HK-2 (cell line): ENCODE measurements around the gene KRT25.

ENCODE experiments used
- DNase-seq: peaks from one replicate; pipeline ENCODE4 v3.0.0-alpha.2; 2018; ENCODE audit not compliant: unreplicated experiment

Gene KRT25

GRCh38 chr17:40755231-40755630 lies at the start of gene KRT25:
Gene KRT25 (minus strand): TSS chr17:40755331. CDS start chr17:40755271, 60 bp downstream.
- no peak for DNase-seq

- peak; percentile 83 for DNase-seq
These were observed 48.5 kb upstream of the KRT25 start for GRCh38 chr17:40803617-40804082.

- DNase-seq = no peak
These were observed 46.0 kb upstream of the KRT25 start for GRCh38 chr17:40801157-40801556.

GRCh38 chr17:40800381-40800780 lies 45.2 kb upstream of the KRT25 start:
- no peak for DNase-seq

- DNase-seq = no peak
These were observed 44.7 kb upstream of the KRT25 start, which contains the start of gene KRT28 for GRCh38 chr17:40799859-40800258. Gene KRT28 (minus strand): TSS chr17:40799959. CDS start chr17:40799893, 66 bp downstream.

- DNase-seq = no peak
These were observed 41.7 kb upstream of the KRT25 start for GRCh38 chr17:40796846-40797245.

GRCh38 chr17:40795019-40795667 lies 40.0 kb upstream of the KRT25 start:
- no peak for DNase-seq

- no peak for DNase-seq
These were observed 39.3 kb upstream of the KRT25 start for GRCh38 chr17:40794466-40794865.

- no peak for DNase-seq
These were observed 38.7 kb upstream of the KRT25 start for GRCh38 chr17:40793832-40794231.

- no peak for DNase-seq
These were observed 36.8 kb upstream of the KRT25 start for GRCh38 chr17:40791787-40792436.

GRCh38 chr17:40791111-40791510 lies 36.0 kb upstream of the KRT25 start:
- DNase-seq = no peak

- DNase-seq = no peak
These were observed 27.3 kb upstream of the KRT25 start, which contains the start of gene KRT27 for GRCh38 chr17:40782450-40782849. Gene KRT27 (minus strand): TSS chr17:40782550. CDS start chr17:40782493, 57 bp downstream.

GRCh38 chr17:40779181-40779909 lies 24.2 kb upstream of the KRT25 start:
- DNase-seq = no peak

- no peak for DNase-seq
These were observed 23.3 kb upstream of the KRT25 start for GRCh38 chr17:40778461-40778860.

- DNase-seq = no peak
These were observed 22.8 kb upstream of the KRT25 start for GRCh38 chr17:40777971-40778370.

- DNase-seq = no peak
These were observed 22.3 kb upstream of the KRT25 start for GRCh38 chr17:40777459-40777858.

GRCh38 chr17:40775945-40776344 lies 20.8 kb upstream of the KRT25 start:
- DNase-seq = no peak

- DNase-seq = no peak
These were observed 17.0 kb upstream of the KRT25 start, which contains the start of gene KRT26 for GRCh38 chr17:40772101-40772500. Gene KRT26 (minus strand): TSS chr17:40772201. CDS start chr17:40772113, 88 bp downstream.

- DNase-seq = no peak
These were observed 10.5 kb upstream of the KRT25 start for GRCh38 chr17:40765657-40766056.

- DNase-seq = no peak
These were observed 8.6 kb upstream of the KRT25 start for GRCh38 chr17:40763752-40764151.

- DNase-seq = no peak
These were observed 5.2 kb upstream of the KRT25 start for GRCh38 chr17:40760105-40761016.
